Measurements from ENCODE around the gene PNPLA8.

PNPLA8 gene

GRCh38 chr7:108463613-108464012, 62.3 kb downstream of the PNPLA8 start:
- no peak overlapping the region for H3K4me3 ChIP-seq (ENCODE audit: insufficient read depth, low read length, poor library complexity, severe bottlenecking)
- no peak overlapping the region for H3K4me2 ChIP-seq (ENCODE audit: low read depth, low read length, poor library complexity, severe bottlenecking)
- no peaks in the 10 kb centered on the region for H3K79me2 ChIP-seq (ENCODE audit: insufficient read depth, low read length)
- H3K9me2 ChIP-seq (replicated peaks; ENCODE audit: insufficient read depth, low read length), result no peaks in the 10 kb centered on the region
- no peak overlapping the region for H3K27ac ChIP-seq (ENCODE audit: low read depth, low read length)
- no peaks in the 10 kb centered on the region; the same call in 1 of the 2 replicates for H3F3A ChIP-seq (ENCODE audit: insufficient read depth)
- TF ChIP-seq EZH2phosphoT487 (conservative IDR thresholded peaks at IDR 0.05; ENCODE audit: low read length), result no peak
- TF ChIP-seq CTCF (IDR thresholded peaks at IDR 0.05; ENCODE audit: insufficient read depth, low read length, poor library complexity, severe bottlenecking), result no peak
- H3K36me3 ChIP-seq (ENCODE audit: low read length), result no peaks in the 10 kb centered on the region
- H2AFZ ChIP-seq (ENCODE audit: low read depth, low read length, severe bottlenecking), result no peak overlapping the region
- no peaks in the 10 kb centered on the region for H3K9me3 ChIP-seq (ENCODE audit: insufficient read depth, low read length)
- H3K9ac ChIP-seq (ENCODE audit: low read length), result no peak overlapping the region
- H4K20me1 ChIP-seq (ENCODE audit: low read depth, low read length), result no peaks in the 10 kb centered on the region; the same call in 1 of the 2 replicates
- H3K27me3 ChIP-seq (ENCODE audit: low read length), result no peaks in the 10 kb centered on the region

- no peaks in the 10 kb centered on the region; the same call in 1 of the 2 replicates for H3F3A ChIP-seq (ENCODE audit: insufficient read depth)
- no peak for TF ChIP-seq CTCF (IDR thresholded peaks at IDR 0.05; ENCODE audit: insufficient read depth, low read length, poor library complexity, severe bottlenecking)
- no peak for TF ChIP-seq EZH2phosphoT487 (conservative IDR thresholded peaks at IDR 0.05; ENCODE audit: low read length)
- H3K9ac ChIP-seq (ENCODE audit: low read length), result no peak overlapping the region
- no peaks in the 10 kb centered on the region; the same call in 1 of the 2 replicates for H4K20me1 ChIP-seq (ENCODE audit: low read depth, low read length)
- H3K9me3 ChIP-seq (ENCODE audit: insufficient read depth, low read length), result no peaks in the 10 kb centered on the region
- no peaks in the 10 kb centered on the region for H3K27me3 ChIP-seq (ENCODE audit: low read length)
- H3K36me3 ChIP-seq (ENCODE audit: low read length), result no peaks in the 10 kb centered on the region
- H2AFZ ChIP-seq (ENCODE audit: low read depth, low read length, severe bottlenecking), result no peak overlapping the region
- H3K4me2 ChIP-seq (ENCODE audit: low read depth, low read length, poor library complexity, severe bottlenecking), result no peak overlapping the region
- H3K79me2 ChIP-seq (ENCODE audit: insufficient read depth, low read length), result no peaks in the 10 kb centered on the region
- no peaks in the 10 kb centered on the region for H3K9me2 ChIP-seq (replicated peaks; ENCODE audit: insufficient read depth, low read length)
- no peak overlapping the region for H3K27ac ChIP-seq (ENCODE audit: low read depth, low read length)
- H3K4me3 ChIP-seq (ENCODE audit: insufficient read depth, low read length, poor library complexity, severe bottlenecking), result no peak overlapping the region
These were observed 64.1 kb downstream of the PNPLA8 start for GRCh38 chr7:108461840-108462239.

GRCh38 chr7:108460964-108461363, 65.0 kb downstream of the PNPLA8 start:
- Histone ChIP-seq H3K36me3 (ENCODE audit: low read length) (no peaks in the 10 kb centered on the region), H3K9me2 (replicated peaks; ENCODE audit: insufficient read depth, low read length) (no peaks in the 10 kb centered on the region), H2AFZ (ENCODE audit: low read depth, low read length, severe bottlenecking) (no peak overlapping the region)

More at GRCh38 chr7:108460964-108461363, 65.0 kb downstream of the PNPLA8 start:
- Histone ChIP-seq H4K20me1 (ENCODE audit: low read depth, low read length) (no peaks in the 10 kb centered on the region; the same call in 1 of the 2 replicates), H3K27me3 (ENCODE audit: low read length) (no peaks in the 10 kb centered on the region), H3K4me2 (ENCODE audit: low read depth, low read length, poor library complexity, severe bottlenecking) (no peak overlapping the region), H3K27ac (ENCODE audit: low read depth, low read length) (no peak overlapping the region), H3K4me3 (ENCODE audit: insufficient read depth, low read length, poor library complexity, severe bottlenecking) (no peak overlapping the region), H3K9ac (ENCODE audit: low read length) (no peak overlapping the region), H3K9me3 (ENCODE audit: insufficient read depth, low read length) (no peaks in the 10 kb centered on the region), H3K79me2 (ENCODE audit: insufficient read depth, low read length) (no peaks in the 10 kb centered on the region), H3F3A (ENCODE audit: insufficient read depth) (no peaks in the 10 kb centered on the region; the same call in 1 of the 2 replicates)
- TF ChIP-seq EZH2phosphoT487 (conservative IDR thresholded peaks at IDR 0.05; ENCODE audit: low read length) (no peak), CTCF (IDR thresholded peaks at IDR 0.05; ENCODE audit: insufficient read depth, low read length, poor library complexity, severe bottlenecking) (no peak)

Data from SU-DHL-6 (cell line).